CD4-positive, alpha-beta T cell treated with Interleukin-10 for 1 hour (primary cell): ENCODE results near the gene ONECUT3.
A peak's percentile ranks its signal among the peaks of the same experiment; 100 is the strongest.

Experiments used
- DNase-seq: peaks from one replicate; pipeline ENCODE4 v3.0.0-alpha.2; 2020

The ONECUT3 gene

DNA sequence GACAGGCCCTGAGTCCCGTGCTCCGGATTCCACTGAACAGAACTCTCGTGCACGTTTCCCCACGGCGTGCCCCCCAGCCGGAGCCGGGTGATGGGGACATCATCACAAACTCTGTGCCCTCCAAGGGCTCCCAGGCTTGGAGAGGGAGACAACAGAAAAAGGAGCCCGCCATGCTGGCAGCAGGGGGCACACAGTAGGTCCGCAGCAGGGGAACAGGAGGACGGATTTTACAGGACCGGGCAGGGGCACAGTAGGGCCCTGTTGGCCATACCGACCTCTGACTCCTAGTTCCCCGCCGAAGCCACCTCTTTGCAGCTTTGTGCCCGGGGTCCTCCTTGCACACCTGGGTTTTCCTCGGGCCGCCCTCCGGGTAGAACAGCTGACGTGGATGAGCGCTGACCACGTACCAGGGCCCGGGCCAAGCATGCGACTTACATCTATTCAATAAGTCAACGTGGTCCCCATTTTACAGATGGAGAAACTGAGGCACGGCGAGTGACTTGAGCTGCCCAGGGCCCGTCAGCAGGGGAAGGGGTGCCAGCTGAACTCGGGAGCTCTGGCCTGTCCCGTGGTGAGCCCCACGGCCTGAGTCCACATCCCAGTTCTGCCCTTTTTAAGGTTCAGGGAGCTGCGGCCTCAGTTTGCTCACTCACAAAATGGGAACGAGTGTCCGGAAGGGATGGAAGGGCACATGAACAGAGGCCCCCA is 10.2 kb upstream of the ONECUT3 start:
- no peak for DNase-seq

- no peak for DNase-seq
These were observed 9.1 kb upstream of the ONECUT3 start for GRCh38 chr19:1744133-1744665.

DNA sequence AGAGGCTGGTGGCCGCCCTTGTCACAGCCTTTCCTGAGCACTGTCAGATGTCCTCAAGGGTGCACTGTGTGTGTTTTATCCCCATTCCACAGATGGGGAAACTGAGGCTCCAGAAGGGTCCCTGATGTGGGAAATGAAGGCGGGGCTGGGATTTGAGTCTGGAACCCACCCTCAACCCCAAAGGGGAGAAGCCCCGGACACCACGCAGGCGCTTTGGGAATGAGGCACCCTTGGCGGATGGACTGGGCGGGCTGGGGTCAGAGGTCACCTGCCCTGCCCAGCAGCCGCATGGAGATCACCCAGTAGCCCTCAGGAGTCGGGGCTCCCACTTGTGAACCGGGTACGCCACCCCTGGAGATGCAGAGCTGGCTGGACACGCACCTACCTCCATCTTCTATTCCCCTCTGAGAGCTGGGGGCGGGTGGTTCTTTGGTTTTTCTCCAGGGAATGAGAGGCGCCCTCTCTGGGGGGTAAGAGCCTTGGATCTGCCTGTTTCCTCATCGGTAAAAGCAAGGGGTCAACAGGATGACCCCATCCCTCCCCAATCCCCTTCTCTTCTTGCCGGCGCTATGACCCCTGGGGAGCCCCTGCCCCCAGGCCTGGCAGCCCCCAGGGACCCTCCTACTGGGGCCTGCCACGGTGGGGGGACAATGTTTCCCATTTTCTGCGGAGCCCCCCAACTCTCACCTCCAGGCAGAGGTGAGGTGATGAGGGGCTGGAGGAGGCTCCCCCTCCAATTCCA is 8.3 kb upstream of the ONECUT3 start:
- DNase-seq, result no peak

DNA sequence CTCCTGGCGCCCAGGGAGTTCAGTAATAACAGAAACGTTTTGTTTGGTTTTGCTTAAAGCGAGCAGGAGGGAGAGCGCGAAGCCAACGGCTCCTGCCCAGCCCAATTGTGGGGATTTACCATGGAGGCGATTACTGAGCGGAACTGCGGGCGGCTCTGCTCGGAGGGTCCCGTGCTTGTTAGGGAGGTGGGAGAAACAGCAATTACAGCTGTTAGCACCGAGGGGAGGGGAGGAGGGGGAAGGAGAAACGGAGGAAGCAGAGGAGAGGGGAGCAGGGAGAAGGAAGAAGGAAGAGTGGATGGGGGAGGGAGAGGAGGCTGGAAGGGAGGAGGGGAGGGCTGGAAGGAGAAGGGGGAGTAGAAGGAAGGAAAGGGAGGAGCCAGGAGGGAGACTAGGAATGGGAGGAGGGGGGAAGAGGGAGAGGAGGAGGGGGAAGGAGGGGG is 7.7 kb upstream of the ONECUT3 start:
- no peak for DNase-seq

GRCh38 chr19:1746401-1747284 is 6.7 kb upstream of the ONECUT3 start:
- no peak for DNase-seq

GRCh38 chr19:1747285-1748114 is 5.8 kb upstream of the ONECUT3 start:
- peak; percentile 32 for DNase-seq

DNA sequence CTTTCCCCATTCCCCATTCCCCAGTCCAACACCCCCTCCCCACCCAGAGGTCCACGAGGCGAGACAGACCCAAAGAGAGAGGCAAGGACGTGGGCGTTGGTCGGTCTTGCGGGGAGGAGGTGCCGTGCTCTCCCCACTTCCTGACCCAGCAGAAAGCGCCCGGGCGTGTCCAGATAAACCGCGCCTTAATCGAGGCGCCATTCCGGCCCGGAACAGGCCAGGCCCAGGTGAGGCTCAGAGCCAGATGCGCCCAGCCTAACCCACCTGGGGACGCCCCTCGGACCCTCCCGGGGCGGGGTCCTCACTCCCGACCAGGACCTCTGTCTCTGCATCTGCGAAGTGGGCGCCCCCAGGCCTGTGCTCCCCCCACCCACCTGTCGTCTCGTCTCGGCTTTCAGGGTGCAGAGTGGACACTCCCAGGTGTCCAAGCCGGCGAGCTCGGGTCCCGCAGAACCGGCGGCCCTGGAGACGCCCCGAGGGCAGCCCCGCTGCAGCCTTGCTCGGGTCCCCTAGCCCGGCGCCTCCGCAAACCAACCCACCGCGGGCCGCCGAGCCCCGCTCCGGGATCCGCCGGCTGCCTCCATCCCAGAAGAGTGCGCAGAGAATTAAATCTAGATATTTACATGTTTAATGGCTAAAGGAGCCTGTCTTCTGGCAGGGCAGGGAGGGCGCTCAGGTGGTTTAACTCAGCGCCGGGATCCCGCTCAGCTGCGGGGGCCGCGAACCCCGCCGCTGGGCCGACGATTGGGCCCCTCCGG is 5.0 kb upstream of the ONECUT3 start:
- DNase-seq, result no peak

DNA sequence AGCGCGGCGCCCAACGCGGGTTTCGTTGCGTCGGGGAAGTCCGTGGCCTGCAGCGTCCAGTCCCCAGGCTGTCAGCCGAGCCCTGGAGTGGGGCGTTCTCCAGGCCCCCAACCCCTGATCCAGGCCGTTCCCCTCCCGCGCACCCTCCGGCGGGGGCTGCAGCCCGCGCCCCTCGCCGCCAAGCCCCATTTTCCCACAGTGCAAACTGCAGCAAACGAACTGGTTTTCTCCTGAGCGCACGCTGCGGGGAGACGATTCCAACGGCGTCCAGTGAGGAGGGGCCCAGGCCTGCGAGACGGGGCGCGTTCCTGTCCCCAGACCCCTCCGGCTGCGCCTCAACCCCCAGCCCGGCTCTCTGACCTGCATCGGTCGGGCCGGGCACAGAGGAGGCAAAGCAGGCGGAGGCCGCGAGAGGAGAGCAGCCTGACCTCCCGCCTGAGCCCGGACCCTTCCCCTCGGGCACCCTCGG is 4.4 kb upstream of the ONECUT3 start:
- no peak for DNase-seq

GRCh38 chr19:1749373-1750342 is 3.6 kb upstream of the ONECUT3 start:
- no peak for DNase-seq

DNA sequence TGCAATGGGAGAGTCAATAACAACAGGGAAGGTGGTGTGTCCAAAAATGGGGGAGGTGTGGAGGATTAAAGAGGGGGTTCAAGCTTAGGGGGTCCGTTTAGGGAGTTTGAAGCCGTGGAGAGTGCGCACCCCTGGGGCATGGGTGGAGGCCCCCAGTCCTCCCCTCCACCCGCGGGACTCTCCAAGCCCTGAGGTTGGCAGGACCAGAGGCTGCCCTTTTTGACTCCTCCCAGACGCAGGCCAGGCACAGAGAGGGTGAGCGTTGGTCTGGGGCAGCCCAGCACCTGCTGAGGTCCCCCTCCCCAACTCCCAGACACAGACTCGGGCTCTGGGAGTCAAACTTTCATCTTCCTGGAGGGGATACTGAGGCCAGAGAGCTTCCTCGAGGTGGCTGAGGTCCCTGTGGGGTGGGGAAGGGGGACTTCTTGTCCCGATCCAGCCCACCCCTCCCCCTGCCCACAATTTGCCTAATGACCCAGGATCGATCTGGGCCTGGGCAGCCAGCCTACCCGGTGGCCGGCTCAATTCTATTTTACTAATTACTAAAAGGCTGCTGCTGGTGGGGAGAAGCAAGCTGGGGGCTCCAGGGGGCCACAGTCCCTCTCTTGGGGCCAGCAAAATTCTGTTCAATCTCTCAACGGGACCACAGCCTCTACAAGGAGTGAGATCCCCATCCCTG is 2.8 kb upstream of the ONECUT3 start:
- no peak for DNase-seq

DNA sequence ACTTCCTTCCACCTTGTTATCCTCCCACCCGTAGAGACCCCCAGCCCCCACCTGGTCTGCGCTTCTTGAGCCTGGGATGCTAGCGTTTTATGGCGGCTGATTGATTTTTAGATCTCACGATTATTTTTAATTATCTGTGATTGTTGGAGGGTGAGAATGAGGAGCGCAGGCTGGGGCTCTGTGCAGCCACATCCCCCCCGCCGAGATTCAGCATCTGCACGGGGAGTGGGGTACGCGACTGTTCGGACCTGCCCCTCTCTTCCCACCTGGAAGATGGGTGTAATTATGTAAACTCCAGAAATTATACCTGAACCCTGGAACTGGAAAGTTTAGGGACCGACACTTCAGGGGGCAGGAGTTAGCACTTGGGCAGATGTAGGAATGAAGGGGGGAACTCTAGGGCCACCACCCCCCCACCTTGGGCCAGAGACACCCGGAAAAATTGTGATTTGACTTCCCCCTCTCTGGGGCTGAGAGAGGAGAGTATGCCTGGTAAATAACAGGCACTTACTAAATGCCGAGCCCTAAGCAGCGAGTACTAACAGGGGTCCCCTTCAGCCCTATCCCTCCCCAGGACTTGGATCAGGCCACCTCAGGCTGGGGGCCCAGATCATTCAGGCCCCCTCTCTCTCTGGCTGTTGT is 1.8 kb upstream of the ONECUT3 start:
- DNase-seq, result no peak

GRCh38 chr19:1752009-1752756 is 1.1 kb upstream of the ONECUT3 start:
- DNase-seq, result no peak

GRCh38 chr19:1754018-1754635 is 821 bp downstream of the ONECUT3 start:
- no peak for DNase-seq

DNA sequence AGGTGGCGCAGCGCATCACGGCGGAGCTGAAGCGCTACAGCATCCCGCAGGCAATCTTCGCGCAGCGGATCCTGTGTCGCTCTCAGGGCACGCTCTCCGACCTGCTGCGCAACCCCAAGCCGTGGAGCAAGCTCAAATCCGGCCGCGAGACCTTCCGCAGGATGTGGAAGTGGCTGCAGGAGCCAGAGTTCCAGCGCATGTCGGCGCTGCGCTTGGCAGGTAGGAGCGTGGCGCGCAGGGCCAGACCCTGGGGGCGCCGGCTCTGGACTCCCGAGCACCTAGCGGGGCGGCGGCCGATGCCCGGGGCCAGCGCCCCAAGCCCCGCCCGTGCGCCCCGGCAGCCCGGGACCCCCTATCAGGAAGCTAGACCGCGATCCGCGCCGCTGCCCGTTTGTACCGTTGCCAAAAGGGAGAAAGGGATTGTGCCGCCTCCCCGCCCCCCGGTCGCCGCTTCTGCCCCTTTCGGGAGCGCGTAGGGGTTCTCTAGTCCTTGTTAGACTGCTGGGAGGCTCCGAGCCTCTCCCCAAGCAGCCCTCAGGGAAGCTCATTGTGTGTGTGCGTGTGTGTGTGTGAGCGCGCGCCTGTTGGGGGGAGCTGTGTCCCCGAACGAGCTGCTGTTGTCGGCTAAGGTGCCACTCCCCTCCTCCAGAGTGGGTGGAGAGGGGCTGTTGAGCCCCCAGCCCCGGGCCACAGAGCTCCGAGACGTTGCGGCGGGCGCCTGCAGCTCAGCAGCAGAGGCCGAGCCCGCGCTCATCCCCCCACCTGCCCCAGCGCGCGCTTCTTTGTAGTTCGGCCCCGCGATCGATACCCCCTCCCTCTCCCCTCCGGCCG is 1.5 kb downstream of the ONECUT3 start:
- DNase-seq, result no peak

- no peak for DNase-seq
These were observed 2.3 kb downstream of the ONECUT3 start for GRCh38 chr19:1755467-1756171.

- no peak for DNase-seq
These were observed 3.0 kb downstream of the ONECUT3 start for GRCh38 chr19:1756264-1756663.
